ENCODE measurements around the gene STAC2. TPM values are rescaled to one million over a fixed set of nuclear protein-coding genes. Genes with fewer than 3 reads are reported as not detected.

The STAC2 gene
- total and polyA plus RNA-seq, 2 experiments from 2014 or later = not detected

GRCh38 chr17:39230361-39230760, 4.6 kb upstream of the STAC2 start:
- Histone ChIP-seq H2AFZ (no peak overlapping the region), H3K9ac (no peak overlapping the region), H3K79me2 (ENCODE audit: insufficient read depth) (no peaks in the 10 kb centered on the region), H3K4me3 (no peak overlapping the region), H3K27me3 (replicated peaks; ENCODE audit: insufficient read depth) (peaks cover 9% of the 10 kb centered on the region), H3K4me1 (ENCODE audit: insufficient read depth) (peaks cover 13% of the 10 kb centered on the region), H4K20me1 (ENCODE audit: insufficient read depth) (no peaks in the 10 kb centered on the region), H3K36me3 (ENCODE audit: low read depth) (no peaks in the 10 kb centered on the region), H3K27ac (no peak overlapping the region), H3F3A (ENCODE audit: insufficient read depth) (0 out of 2 replicates have a peak, but pooled peaks cover 5% of the 10 kb centered on the region), H3K9me3 (ENCODE audit: low read depth) (no peaks in the 10 kb centered on the region), H3K9me2 (ENCODE audit: insufficient read depth) (no peaks in the 10 kb centered on the region), H3K4me2 (ENCODE audit: unreplicated experiment) (no peak overlapping the region)
- WGBS, 2 experiments (ENCODE audit: low coverage in 1 of 2, low lambda C conversion rate in 2 of 2, missing lambda C conversion rate in 2 of 2) = 85 to 89% methylated on average over 1 of the region's 1 CpG
- TF ChIP-seq EZH2phosphoT487 (IDR thresholded peaks at IDR 0.05; ENCODE audit: insufficient read depth, low read depth) = no peak
- no peak for TF ChIP-seq EZH2 (IDR thresholded peaks at IDR 0.05; ENCODE audit: insufficient read depth, poor library complexity, severe bottlenecking)
- DNase-seq = no peak
- in situ Hi-C loops (cut with MboI) = no loop called here

GRCh38 chr17:39229274-39229913, 3.6 kb upstream of the STAC2 start:
- no peaks in the 10 kb centered on the region for H3K79me2 ChIP-seq (ENCODE audit: insufficient read depth)
- 0 out of 2 replicates have a peak, but pooled peaks cover 5% of the 10 kb centered on the region for H3F3A ChIP-seq (ENCODE audit: insufficient read depth)
- H3K36me3 ChIP-seq (ENCODE audit: low read depth) = no peaks in the 10 kb centered on the region
- H3K4me1 ChIP-seq (ENCODE audit: insufficient read depth) = peaks cover 13% of the 10 kb centered on the region
- TF ChIP-seq EZH2phosphoT487 (IDR thresholded peaks at IDR 0.05; ENCODE audit: insufficient read depth, low read depth) (no peak), EZH2 (IDR thresholded peaks at IDR 0.05; ENCODE audit: insufficient read depth, poor library complexity, severe bottlenecking) (no peak)
- H3K4me3 ChIP-seq = no peak overlapping the region
- no peaks in the 10 kb centered on the region for H3K9me2 ChIP-seq (ENCODE audit: insufficient read depth)
- WGBS, 2 experiments (ENCODE audit: low coverage in 1 of 2, low lambda C conversion rate in 2 of 2, missing lambda C conversion rate in 2 of 2) = 10 to 11% methylated on average over 11 of the region's 11 CpGs
- H3K9me3 ChIP-seq (ENCODE audit: low read depth) = no peaks in the 10 kb centered on the region
- peak overlapping the region; percentile 49 for H3K4me2 ChIP-seq (ENCODE audit: unreplicated experiment)
- H3K27me3 ChIP-seq (replicated peaks; ENCODE audit: insufficient read depth) = peaks cover 11% of the 10 kb centered on the region
- H4K20me1 ChIP-seq (ENCODE audit: insufficient read depth) = no peaks in the 10 kb centered on the region
- peak; percentile 93 for DNase-seq
- H3K27ac ChIP-seq = peak overlapping the region; percentile 23
- peak overlapping the region; percentile 74 for H2AFZ ChIP-seq
- H3K9ac ChIP-seq = no peak overlapping the region; the same call in 1 of the 2 replicates
- in situ Hi-C loops (cut with MboI) = no loop called here

DNA sequence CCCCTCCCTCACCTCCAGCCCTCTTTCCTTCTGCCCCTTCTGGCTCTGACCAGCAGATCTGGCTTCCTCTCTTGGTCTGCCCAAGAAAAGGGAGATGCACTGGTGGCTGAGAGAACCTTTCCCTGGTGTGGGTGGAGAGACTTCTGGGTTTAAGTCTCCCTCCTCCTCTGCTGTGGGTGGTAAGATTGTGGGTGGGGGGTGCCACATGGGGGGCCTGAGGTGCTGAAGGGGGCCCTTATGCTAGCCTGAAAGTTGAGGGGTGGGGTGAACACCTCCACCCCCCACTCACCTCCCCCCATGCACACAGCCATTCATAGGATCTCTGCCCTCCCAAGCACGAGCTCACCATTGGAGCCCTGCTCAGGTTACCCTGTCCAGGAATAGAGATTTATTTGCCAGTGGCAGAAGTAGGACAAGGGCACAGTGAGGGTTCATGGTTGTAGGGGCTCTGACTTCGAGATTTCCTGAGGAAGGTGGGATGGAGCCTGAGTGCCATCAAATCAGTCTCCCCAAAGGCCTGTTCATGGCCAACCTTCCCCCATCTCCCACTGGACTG, 1.7 kb upstream of the STAC2 start:
- H3K4me2 ChIP-seq (ENCODE audit: unreplicated experiment) = no peak overlapping the region
- peaks cover 13% of the 10 kb centered on the region for H3K4me1 ChIP-seq (ENCODE audit: insufficient read depth)
- H3K9me3 ChIP-seq (ENCODE audit: low read depth) = no peaks in the 10 kb centered on the region
- peaks cover 11% of the 10 kb centered on the region for H3K27me3 ChIP-seq (replicated peaks; ENCODE audit: insufficient read depth)
- no peak overlapping the region for H3K9ac ChIP-seq
- H3K4me3 ChIP-seq = no peak overlapping the region
- TF ChIP-seq EZH2phosphoT487 (IDR thresholded peaks at IDR 0.05; ENCODE audit: insufficient read depth, low read depth) (no peak), EZH2 (IDR thresholded peaks at IDR 0.05; ENCODE audit: insufficient read depth, poor library complexity, severe bottlenecking) (no peak)
- no peaks in the 10 kb centered on the region for H3K36me3 ChIP-seq (ENCODE audit: low read depth)
- WGBS, 2 experiments (ENCODE audit: low coverage in 1 of 2, low lambda C conversion rate in 2 of 2, missing lambda C conversion rate in 2 of 2) = 51 to 53% methylated on average over 2 of the region's 2 CpGs
- H3F3A ChIP-seq (ENCODE audit: insufficient read depth) = 0 out of 2 replicates have a peak, but pooled peaks cover 5% of the 10 kb centered on the region
- H3K27ac ChIP-seq = no peak overlapping the region
- H2AFZ ChIP-seq = no peak overlapping the region
- no peaks in the 10 kb centered on the region for H4K20me1 ChIP-seq (ENCODE audit: insufficient read depth)
- H3K9me2 ChIP-seq (ENCODE audit: insufficient read depth) = no peaks in the 10 kb centered on the region
- in situ Hi-C loops (cut with MboI) = no loop called here
- no peak for DNase-seq
- H3K79me2 ChIP-seq (ENCODE audit: insufficient read depth) = no peaks in the 10 kb centered on the region

DNA sequence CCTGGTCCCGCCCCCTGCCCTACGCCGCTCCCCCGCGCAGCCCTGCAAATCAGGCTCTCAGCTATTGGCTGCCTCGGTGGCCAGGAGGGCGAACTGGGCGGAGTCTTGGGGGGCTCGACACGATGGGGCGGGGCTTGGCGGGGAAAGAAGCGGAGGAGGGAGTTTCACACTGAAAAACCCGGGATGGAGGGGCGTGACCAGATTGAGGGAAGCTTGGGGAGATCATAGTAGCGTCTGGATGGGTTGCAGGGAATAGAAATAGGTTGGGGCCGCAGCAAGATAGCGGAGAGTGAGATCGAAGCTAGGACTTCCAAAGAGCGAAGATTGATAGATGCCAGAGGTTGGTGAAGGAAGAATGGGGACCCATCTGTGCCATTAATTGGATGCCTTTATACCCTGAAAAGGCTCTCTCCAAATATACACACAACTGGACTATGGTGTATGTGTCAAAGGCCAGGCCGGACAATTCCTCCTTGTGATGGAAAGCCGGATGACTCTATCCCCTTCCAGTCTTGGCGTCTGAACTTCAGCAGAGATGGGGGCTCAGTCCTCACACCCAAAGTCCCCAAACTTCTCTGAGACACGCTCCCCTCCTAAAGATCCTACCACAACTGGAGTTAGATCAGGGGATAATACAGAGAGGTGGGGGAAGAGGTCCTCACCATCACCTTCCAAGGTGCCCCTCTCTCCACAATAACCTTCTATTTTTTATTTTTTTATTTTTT, 376 bp upstream of the STAC2 start:
- no peaks in the 10 kb centered on the region for H3K9me3 ChIP-seq (ENCODE audit: low read depth)
- peaks cover 9% of the 10 kb centered on the region for H3K4me1 ChIP-seq (ENCODE audit: insufficient read depth)
- H3K27ac ChIP-seq = no peak overlapping the region
- 0 out of 2 replicates have a peak, but pooled peaks cover 5% of the 10 kb centered on the region for H3F3A ChIP-seq (ENCODE audit: insufficient read depth)
- peaks cover 11% of the 10 kb centered on the region for H3K27me3 ChIP-seq (replicated peaks; ENCODE audit: insufficient read depth)
- in situ Hi-C loops (cut with MboI) = no loop called here
- H3K9ac ChIP-seq = no peak overlapping the region
- no peaks in the 10 kb centered on the region for H3K36me3 ChIP-seq (ENCODE audit: low read depth)
- DNase-seq = peak; percentile 57
- H3K9me2 ChIP-seq (ENCODE audit: insufficient read depth) = no peaks in the 10 kb centered on the region
- H3K4me3 ChIP-seq = peak overlapping the region; percentile 58
- WGBS, 2 experiments (ENCODE audit: low coverage in 1 of 2, low lambda C conversion rate in 2 of 2, missing lambda C conversion rate in 2 of 2) = 15 to 20% methylated on average over 18 to 24 of the region's 24 CpGs
- H3K79me2 ChIP-seq (ENCODE audit: insufficient read depth) = no peaks in the 10 kb centered on the region
- no peaks in the 10 kb centered on the region for H4K20me1 ChIP-seq (ENCODE audit: insufficient read depth)
- peak overlapping the region; percentile 82 for H3K4me2 ChIP-seq (ENCODE audit: unreplicated experiment)
- no peak for TF ChIP-seq EZH2phosphoT487 (IDR thresholded peaks at IDR 0.05; ENCODE audit: insufficient read depth, low read depth)
- no peak for TF ChIP-seq EZH2 (IDR thresholded peaks at IDR 0.05; ENCODE audit: insufficient read depth, poor library complexity, severe bottlenecking)
- H2AFZ ChIP-seq = 0 out of 2 replicates have a peak overlapping the region, but pooled peaks have one; percentile 27

Data from GM23248 (cell line).